ENCODE data around the gene VEGFA.
A peak's percentile ranks its signal among the peaks of the same experiment; 100 is the strongest.

Gene VEGFA

DNA sequence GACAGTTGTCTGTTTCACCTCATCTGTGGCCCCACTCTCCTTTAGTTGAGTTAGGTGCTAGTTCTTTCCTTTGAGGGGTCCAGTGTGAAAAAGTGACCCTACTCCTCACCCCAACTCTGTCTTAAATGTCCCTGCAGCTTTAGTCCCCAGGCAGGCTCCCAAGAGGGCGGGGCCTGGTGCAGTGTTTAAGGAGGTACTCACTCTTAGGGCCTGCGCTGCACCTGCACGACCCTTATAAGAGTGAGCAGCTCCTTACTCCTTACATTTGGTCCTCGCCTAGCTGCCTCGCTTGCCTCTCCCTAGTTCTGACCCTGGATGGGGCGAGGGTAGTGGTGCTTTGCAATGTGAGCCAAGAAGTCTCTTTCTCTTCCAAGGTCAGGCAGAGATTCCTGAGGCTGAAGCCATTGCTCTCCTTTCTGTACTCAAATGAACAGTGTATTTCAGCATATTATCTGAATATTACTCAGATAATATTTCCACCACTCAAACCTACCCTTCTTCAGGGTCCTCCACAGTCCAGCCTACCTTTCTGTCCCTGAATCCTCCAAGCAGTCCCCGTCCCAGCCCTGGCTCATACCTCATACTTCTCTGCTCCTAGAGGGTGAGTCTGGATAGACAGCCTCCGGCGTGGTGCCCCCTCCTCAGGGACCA lies 11.9 kb upstream of the VEGFA start:
- intact Hi-C loops (cut with DNase I): loop anchor here (10.0 kb wide), 1 partner anchor 53 kb away; no protein-coding TSS in a partner anchor
- DNase-seq: peak in 2 of 10 donors; percentile 31 to 58

DNA sequence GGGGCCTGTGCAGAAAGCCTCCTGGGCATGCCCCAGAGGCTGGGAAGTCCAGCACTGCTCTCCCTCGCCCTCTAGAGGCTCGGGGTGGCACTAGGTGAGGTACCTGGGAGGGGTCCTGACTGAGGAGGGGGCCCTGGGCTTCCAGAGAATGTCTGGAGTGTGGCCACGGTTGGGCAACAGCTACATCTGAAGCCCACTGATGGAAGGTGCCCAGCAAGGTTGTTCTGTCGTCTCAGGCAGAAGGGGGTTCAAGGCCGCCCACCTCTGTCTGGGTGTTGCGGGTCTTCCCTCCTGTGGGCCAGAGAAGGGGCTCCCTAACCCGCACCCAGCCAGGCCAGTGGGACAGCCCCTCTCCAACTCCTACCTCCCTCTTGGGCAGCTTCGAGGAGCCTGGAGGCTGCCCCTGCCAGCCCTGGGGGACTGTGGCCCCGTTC lies 11.4 kb upstream of the VEGFA start:
- peak in 2 of 10 donors; percentile 47 to 83 for DNase-seq
- intact Hi-C loops (cut with DNase I): loop anchor here (10.0 kb wide), 1 partner anchor 54 kb away; no protein-coding TSS in a partner anchor

DNA sequence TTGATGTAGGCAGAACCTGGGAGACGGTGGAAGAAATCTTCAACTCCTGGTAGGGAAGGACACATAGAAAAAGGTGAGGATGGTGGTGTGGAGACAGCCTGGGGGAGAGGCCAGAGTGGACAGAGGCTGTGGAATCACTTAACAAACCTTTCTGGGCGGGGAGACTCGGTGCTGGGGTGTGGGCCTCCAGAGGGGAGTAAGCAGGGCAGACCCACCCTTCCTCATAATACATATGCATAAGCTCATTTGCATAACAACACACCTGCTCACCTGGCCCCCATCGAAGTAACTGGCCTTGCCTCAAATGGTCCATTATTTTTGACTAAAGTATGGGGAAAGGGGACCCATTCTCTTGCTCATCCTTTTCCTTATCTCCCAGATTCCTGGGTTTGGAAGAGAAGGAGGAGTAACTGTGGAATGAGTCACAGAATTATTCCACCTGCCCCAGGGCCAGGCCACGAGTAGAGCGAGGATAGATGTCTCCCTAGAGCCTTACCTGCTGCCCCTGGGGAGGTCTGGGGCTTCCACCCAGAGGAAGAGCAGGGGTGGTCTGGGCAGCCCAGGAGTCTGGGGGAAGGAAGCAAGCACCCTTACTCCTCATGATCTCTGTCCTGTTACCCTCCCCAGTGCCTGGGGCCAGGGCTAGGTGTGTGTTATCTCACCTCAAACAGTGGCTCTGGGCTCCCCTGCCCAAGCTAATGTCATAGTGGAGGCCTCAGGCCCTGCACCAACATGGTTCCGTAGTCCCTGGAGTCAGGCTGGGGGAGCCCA lies 10.7 kb upstream of the VEGFA start:
- DNase-seq: peak in 2 of 10 donors; percentile 29 to 49
- intact Hi-C loops (cut with DNase I): loop anchor here (10.0 kb wide), 1 partner anchor 55 kb away; no protein-coding TSS in a partner anchor

DNA sequence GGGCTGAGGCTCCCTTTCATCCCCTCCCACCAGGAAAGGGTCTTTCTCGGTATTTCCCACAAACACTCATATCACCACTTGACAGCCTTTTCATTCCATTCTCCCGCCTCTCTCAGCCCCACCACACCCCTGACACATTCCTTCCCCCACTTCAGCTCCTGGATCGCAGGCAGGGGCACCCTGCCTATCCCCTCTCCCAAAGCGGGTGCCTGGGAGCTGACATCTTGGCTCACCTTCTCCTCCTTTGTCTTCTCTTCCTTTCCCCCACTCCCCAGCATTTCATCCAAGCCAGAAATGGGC lies 10.2 kb upstream of the VEGFA start:
- DNase-seq: no peak
- intact Hi-C loops (cut with DNase I): loop anchor here (10.0 kb wide), 1 partner anchor 55 kb away; no protein-coding TSS in a partner anchor

DNA sequence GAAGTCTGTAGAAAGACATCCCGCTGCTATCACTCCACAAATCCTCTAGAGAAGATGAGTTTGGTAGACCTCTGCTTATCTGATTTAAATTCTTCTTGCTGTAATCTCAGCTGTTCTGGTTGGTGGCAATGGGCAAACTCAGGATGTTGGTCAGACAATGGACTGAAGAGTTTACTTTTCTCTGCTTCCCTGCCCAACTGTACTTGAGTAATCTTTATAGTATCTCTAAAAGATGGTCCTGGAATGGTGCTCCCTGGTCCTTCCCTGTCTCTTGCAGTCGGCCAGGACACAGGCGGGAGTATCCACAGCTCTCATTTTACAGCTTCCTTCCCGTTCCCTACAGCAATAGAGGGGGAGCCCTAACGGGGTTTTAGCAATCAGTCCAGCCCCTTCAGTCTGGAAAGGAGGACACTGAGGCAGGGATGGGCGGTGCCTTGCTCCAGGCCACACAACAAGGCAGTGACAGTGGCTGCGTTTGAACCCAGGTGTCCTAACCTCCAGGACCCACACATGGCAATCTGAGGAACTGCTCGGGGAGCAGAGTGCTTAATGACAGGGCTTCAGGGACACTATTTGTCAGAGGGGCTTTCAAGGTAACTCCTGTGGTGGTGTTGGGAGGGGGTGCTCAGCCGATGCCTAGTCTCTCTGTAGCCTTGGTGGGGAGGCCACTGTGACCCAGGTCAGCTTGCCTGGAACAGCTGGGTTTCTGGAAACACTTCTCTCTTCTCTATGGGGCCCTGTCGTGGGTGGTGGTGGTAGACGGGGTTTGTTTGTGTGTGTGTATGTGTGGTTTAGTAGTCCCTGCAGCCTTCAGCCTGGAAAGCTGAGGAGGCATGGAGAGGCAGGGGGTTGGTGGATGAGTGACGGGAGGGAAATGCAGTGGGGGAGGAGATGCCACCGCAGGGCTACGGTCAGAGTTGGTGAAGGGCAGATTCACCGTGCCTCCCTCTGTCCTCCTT lies 9.5 kb upstream of the VEGFA start:
- intact Hi-C loops (cut with DNase I): no loop called here
- DNase-seq: peak in 2 of 10 donors; percentile 24 to 28

DNA sequence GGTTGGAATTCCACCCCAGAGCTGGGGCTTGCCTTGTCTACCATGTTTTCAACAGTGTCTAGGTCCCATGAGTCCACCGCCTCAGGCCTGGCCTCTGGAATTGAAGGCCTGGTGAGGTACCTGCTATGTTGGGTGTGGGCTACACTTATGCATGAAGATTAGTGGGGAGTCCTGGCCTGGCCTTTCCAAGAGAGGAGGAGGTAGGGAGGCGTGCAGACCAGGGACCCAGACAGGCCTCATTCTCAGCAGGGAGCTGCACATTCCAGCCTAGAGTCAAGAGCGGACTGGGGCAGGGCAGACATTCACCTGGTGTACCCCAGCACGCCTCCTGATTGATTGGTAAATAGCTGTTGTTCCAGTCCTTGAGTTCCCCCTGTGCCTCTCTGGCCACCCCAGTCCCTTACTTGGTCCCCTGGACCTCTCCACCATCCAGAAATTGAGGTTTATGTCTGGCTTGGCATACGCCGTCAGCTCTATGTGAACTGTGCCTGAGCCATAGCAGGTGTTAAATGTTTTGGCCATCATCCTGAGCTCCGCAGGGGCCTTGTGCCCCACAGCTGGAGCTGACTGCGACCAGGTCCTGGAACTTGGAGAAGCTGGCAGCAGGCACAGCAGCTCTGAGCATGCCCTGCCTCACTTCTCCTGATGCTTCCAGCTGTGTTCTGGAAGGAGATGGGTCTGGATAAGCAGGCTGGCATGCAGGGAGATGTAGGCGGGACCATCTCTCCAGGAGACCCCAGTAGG lies 8.2 kb upstream of the VEGFA start:
- DNase-seq: peak in 2 of 10 donors; percentile 26 to 66
- intact Hi-C loops (cut with DNase I): no loop called here

DNA sequence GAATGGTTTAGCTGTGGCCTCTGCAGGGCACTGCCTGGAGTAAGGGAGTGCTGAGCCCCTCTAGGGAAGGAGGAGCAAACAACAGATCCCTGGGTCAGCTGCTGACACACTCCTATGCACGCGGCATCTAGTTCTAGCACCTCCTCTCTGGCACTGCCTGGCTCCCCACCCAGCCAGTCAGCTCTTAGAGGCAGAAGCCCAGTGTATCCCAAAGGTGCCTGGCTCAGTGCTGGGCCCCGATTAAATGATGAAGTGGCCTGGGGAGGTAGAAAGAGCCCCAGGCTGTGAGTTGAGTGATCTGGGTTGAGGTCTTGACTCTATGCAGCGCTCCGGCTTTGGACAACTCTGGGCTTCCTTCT lies 7.6 kb upstream of the VEGFA start:
- peak in 2 of 10 donors; percentile 20 to 35 for DNase-seq
- intact Hi-C loops (cut with DNase I): no loop called here

DNA sequence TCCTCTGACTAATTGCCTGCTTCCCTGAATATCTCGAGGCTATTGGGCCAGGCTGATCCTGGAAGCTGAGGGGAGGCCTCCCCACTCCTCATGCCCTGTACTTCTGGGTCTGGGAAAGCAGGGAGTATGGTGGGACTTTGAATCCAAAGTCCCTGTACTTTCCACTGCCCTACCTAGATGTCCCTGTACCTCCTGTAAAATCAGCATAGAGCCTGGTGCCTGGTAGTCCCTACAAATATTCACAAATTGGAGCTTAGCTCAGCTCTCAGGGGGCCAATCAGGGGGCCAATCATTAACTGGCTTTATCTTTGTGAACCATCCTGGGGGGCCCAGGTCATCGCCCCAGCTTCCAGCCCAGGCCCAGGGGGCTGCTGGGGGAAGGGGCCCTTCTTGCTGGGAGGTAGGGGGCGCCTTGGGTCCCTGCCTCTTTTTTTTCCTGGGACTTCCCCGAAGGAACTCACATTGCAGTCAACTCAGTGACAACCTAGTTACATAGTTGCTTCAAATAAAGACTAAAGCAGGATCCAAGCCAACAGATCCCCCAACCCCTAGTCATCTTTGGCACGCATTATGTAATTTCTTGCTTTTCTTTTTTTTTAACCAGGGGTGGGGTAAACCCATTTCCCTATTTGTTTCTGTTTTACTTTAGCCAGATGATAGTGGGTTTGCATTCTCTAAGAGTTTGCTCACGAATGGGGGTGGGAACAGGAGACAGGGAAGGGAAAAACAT lies 6.9 kb upstream of the VEGFA start:
- intact Hi-C loops (cut with DNase I): no loop called here
- peak in 2 of 10 donors; percentile 8 to 39 for DNase-seq

DNA sequence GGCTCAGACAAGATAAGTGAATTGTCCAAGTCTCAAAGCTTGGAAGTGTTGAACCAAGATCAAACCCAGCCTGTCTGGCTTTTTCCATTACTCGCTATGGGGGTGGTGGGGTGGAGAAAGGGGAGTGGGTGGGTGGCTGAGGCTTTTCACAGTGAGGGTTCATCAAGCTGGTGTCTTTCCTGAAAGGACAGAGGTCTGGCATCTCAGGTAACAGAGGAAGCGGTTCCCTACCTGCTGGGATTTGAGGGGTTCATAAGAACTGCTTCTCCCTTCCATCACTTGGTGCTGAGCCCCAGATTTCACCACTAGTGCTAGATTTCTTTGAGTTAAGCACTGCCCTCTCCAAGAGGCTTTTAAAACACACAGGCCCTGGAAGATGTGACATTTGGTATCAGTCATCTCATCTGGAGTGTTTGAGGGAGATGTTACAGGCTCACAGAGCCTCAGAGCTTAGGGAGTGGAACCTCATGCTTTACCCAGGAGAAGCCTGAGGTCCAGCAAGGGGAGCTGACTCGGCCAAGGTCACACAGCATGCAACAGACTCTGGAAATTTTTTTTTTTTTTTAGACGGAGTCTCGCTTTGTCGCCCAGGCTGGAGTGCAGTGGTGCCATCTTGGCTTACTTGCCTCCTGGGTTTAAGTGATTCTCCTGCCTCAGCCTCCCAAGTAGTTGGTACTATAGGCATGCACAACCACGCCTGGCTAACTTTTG lies 6.0 kb upstream of the VEGFA start:
- DNase-seq: peak in 1 of 10 donors; percentile 7
- intact Hi-C loops (cut with DNase I): no loop called here

DNA sequence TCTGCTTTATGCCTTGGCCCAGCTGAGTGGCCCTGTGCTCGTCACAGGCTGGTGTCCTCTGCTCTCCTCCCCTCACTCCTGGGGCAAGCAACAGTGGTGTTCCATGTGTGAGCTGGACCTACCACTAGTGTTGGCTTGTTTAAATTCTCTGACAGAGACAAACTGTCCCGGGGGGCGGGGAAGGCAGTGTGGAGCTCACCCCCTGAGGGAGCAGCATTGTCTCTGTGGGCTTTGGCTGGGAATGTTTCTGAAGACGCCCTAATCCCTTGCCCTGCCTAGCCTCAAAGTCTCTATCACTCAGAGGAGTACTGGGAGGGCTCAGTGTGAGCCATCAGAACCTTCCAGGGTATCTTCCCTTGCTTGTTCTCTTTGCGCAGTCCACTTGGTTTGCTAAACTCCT lies 5.2 kb upstream of the VEGFA start:
- peak in 2 of 10 donors; percentile 32 to 40 for DNase-seq
- intact Hi-C loops (cut with DNase I): loop anchor here (5.0 kb wide), 1 partner anchor 97 kb away; no protein-coding TSS in a partner anchor

DNA sequence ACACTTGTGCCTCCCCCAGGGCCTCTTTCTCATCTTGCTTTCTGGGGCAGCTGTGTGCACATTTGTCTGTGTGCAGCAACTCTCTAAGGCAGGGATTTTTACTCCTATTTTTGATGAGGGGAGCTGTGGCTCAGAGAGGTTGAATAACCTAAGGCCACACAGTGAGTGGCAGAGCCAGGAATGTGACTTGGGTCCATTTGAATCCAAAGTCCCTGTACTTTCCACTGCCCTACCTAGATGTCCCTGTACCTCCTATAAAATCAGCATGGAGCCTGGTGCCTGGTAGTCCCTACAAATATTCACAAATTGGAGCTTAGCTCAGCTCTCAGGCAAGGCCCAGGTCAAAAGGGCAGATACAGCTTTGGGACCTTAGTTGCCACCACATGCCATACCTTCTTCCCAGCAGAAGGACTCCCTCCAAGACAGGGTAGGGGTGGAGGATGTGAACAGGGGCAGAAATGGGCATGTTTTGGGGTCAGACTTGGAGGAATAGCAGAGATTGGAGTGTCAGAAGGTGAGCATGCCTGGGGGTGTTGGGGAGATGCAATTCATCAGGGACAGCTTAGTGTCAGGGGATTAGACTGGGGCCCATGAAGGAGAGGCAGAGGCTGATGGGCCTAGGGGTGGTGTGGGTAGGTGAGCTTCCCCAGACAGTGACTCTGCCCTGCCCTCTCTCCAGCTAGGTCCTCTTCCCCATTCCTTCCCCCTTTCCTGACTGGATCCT lies 4.1 kb upstream of the VEGFA start:
- peak in 2 of 10 donors; percentile 5 to 44 for DNase-seq
- intact Hi-C loops (cut with DNase I): loop anchor here (5.0 kb wide), 1 partner anchor 99 kb away; no protein-coding TSS in a partner anchor

DNA sequence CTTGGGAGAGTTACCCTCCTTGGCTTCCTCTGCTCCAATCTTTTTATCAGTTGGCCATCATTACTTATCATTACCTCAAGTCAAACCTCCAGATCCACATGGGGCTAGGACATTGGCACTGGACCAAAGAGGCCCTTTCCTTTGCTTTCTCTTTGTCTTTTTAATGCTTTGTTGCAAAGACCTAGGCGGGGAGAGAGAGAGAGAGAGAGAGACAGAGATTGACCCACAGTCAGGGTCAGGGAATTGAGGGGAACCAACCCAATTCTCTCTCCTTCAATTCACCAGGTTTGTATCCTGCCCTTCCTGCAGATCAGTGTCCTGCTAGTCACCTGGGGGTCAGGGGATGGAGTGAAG lies 3.5 kb upstream of the VEGFA start:
- intact Hi-C loops (cut with DNase I): loop anchor here (5.0 kb wide), 1 partner anchor 99 kb away; no protein-coding TSS in a partner anchor
- peak in 1 of 10 donors; percentile 31 for DNase-seq

DNA sequence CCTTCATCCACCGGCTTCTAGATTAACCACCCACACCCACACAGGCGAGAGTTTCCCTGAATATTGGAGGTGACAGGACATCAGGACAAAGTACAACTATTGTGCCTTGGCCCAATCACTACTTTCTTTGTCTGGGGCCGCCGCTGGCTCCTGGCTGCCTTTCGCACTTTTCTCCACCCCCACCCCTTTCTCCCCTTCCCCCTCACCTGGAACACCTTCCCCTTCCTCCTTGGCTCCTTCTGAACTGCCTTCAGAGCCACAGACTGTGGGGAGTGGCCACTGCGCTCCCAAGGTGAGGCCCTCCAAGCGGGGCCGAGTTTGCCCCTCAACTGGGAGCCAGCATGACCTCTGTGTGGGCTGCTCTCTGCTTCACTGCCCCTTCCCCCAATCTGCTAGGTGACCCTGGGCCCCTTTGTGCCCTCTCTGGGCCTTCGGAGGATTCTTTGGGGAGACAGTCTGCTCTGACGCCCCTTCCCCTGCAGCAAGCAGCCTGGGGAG lies 3.0 kb upstream of the VEGFA start:
- peak in 2 of 10 donors; percentile 14 to 59 for DNase-seq
- intact Hi-C loops (cut with DNase I): loop anchor here (5.0 kb wide), 1 partner anchor 100 kb away; no protein-coding TSS in a partner anchor

DNA sequence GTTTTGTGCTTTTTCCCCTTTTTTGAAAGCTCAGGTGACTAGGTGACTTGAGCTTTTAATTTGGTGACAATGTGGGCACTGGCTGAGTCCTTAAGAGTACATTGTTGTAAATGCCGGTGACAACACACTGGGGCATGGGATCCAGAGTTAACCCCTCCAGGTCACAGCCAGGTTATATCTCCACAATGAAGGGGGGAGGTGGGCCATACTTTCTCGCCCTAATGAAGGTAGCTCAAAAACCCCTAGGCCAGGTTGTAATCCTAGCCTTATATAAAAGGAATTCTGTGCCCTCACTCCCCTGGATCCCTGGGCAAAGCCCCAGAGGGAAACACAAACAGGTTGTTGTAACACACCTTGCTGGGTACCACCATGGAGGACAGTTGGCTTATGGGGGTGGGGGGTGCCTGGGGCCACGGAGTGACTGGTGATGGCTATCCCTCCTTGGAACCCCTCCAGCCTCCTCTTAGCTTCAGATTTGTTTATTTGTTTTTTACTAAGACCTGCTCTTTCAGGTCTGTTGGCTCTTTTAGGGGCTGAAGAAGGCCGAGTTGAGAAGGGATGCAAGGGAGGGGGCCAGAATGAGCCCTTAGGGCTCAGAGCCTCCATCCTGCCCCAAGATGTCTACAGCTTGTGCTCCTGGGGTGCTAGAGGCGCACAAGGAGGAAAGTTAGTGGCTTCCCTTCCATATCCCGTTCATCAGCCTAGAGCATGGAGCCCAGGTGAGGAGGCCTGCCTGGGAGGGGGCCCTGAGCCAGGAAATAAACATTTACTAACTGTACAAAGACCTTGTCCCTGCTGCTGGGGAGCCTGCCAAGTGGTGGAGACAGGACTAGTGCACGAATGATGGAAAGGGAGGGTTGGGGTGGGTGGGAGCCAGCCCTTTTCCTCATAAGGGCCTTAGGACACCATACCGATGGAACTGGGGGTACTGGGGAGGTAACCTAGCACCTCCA lies 2.2 kb upstream of the VEGFA start:
- intact Hi-C loops (cut with DNase I): loop anchor here (2.0 to 5.0 kb wide), 2 partner anchors 101 to 235 kb away; no protein-coding TSS in a partner anchor

DNA sequence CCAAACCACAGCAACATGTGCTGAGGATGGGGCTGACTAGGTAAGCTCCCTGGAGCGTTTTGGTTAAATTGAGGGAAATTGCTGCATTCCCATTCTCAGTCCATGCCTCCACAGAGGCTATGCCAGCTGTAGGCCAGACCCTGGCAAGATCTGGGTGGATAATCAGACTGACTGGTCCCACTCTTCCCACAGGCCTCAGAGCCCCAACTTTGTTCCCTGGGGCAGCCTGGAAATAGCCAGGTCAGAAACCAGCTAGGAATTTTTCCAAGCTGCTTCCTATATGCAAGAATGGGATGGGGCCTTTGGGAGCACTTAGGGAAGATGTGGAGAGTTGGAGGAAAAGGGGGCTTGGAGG lies 1.5 kb upstream of the VEGFA start:
- intact Hi-C loops (cut with DNase I): loop anchor here (2.0 to 5.0 kb wide), 2 partner anchors 101 to 234 kb away; no protein-coding TSS in a partner anchor
- DNase-seq: peak in 1 of 10 donors; percentile 22

More for the DNA sequence above, 2.2 kb upstream of the VEGFA start:
- peak in 2 of 10 donors; percentile 18 to 31 for DNase-seq

DNA sequence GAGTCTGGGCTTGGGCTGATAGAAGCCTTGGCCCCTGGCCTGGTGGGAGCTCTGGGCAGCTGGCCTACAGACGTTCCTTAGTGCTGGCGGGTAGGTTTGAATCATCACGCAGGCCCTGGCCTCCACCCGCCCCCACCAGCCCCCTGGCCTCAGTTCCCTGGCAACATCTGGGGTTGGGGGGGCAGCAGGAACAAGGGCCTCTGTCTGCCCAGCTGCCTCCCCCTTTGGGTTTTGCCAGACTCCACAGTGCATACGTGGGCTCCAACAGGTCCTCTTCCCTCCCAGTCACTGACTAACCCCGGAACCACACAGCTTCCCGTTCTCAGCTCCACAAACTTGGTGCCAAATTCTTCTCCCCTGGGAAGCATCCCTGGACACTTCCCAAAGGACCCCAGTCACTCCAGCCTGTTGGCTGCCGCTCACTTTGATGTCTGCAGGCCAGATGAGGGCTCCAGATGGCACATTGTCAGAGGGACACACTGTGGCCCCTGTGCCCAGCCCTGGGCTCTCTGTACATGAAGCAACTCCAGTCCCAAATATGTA lies 957 bp upstream of the VEGFA start:
- intact Hi-C loops (cut with DNase I): loop anchor here (1.0 to 5.0 kb wide), 4 partner anchors 102 to 310 kb away; no protein-coding TSS in a partner anchor
- peak in 2 of 10 donors; percentile 67 to 85 for DNase-seq
